ENCODE data around the gene ABITRAM.

Gene ABITRAM

DNA sequence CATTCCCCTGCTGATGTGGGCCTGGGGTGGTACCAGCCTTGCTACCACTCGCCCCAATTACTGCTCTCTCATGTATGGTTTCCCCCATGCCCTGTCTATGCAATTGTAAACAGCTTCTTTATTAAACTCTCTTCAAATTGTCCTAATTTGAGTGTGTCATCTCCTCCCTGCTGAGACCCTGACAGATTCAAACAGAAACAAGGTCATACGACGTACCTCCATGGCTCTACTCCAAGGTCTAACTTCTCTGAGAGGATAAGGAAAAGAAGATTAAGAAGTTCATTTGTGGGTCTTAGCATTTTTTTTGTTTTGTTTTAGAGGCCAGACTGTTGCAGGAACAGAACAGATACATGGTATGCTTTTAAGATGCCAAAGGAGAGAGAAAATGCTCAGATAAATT is 38.0 kb downstream of the ABITRAM start:
- TF ChIP-seq TAF1 (IDR thresholded peaks at IDR 0.05; ENCODE audit: borderline replicate concordance, low read depth, low read length) (no peak), POLR2A (IDR thresholded peaks at IDR 0.05; ENCODE audit: low read depth, low read length) (no peak), POLR2AphosphoS5 (IDR thresholded peaks at IDR 0.05; ENCODE audit: low read depth, low read length) (no peak)
- FAIRE-seq (no peak), DNase-seq (ENCODE audit: insufficient read length) (no peak)

GRCh38 chr9:108972626-108973209 is 38.5 kb downstream of the ABITRAM start:
- FAIRE-seq (no peak), DNase-seq (ENCODE audit: insufficient read length) (no peak)
- no peak for TF ChIP-seq TAF1 (IDR thresholded peaks at IDR 0.05; ENCODE audit: borderline replicate concordance, low read depth, low read length)
- no peak for TF ChIP-seq POLR2A (IDR thresholded peaks at IDR 0.05; ENCODE audit: low read depth, low read length)
- no peak for TF ChIP-seq POLR2AphosphoS5 (IDR thresholded peaks at IDR 0.05; ENCODE audit: low read depth, low read length)

DNA sequence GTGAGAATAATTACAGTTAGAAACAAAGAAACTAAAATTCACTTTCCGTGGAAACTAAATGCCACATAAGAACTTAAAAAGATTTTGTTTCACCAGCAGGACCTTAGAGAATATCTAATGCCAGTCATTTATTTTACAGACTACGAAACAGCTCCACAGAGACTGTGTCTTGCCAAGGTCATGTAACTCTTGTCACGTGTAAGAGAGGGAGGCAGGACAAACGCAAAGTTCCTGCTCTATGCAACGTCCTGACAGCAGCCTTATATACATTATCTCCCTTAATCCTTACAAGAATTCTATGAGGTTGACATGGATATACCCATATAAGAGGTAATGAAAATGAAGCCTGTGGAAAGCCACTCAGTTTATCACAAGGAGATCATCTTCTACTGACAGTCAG is 39.7 kb downstream of the ABITRAM start:
- DNase-seq (ENCODE audit: insufficient read length) (no peak), FAIRE-seq (no peak)
- TF ChIP-seq TAF1 (IDR thresholded peaks at IDR 0.05; ENCODE audit: borderline replicate concordance, low read depth, low read length), result no peak
- no peak for TF ChIP-seq POLR2AphosphoS5 (IDR thresholded peaks at IDR 0.05; ENCODE audit: low read depth, low read length)
- TF ChIP-seq POLR2A (IDR thresholded peaks at IDR 0.05; ENCODE audit: low read depth, low read length), result no peak

DNA sequence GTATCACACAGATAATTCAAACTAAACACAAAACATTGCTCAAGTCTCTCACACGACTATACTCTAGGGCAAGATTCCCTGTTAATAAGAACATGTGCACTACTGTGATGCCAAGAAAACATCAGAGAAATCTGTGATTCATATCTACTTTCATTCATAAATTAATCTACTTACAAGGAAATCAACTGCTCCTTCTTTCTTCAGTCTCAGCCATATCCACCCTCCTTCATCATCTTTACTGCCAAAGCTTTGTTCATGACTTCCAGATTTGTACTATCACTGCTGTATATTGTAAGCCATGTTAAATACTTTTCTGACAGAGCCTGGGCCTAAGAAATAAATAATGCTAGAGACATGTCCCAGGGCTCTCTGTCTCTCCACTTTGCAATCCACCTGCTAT is 44.0 kb downstream of the ABITRAM start:
- FAIRE-seq (no peak), DNase-seq (ENCODE audit: insufficient read length) (no peak)
- no peak for TF ChIP-seq POLR2AphosphoS5 (IDR thresholded peaks at IDR 0.05; ENCODE audit: low read depth, low read length)
- no peak for TF ChIP-seq TAF1 (IDR thresholded peaks at IDR 0.05; ENCODE audit: borderline replicate concordance, low read depth, low read length)
- TF ChIP-seq POLR2A (IDR thresholded peaks at IDR 0.05; ENCODE audit: low read depth, low read length), result no peak

GRCh38 chr9:108980893-108981292 is 46.7 kb downstream of the ABITRAM start:
- no peak for DNase-seq (ENCODE audit: insufficient read length)

GRCh38 chr9:108983885-108984284 is 49.7 kb downstream of the ABITRAM start:
- TF ChIP-seq POLR2A (IDR thresholded peaks at IDR 0.05; ENCODE audit: low read depth, low read length) (no peak), TAF1 (IDR thresholded peaks at IDR 0.05; ENCODE audit: borderline replicate concordance, low read depth, low read length) (no peak), POLR2AphosphoS5 (IDR thresholded peaks at IDR 0.05; ENCODE audit: low read depth, low read length) (no peak)
- no peak for FAIRE-seq
- DNase-seq (ENCODE audit: insufficient read length), result no peak

More at GRCh38 chr9:108980893-108981292, 46.7 kb downstream of the ABITRAM start:
- no peak for FAIRE-seq
- TF ChIP-seq POLR2AphosphoS5 (IDR thresholded peaks at IDR 0.05; ENCODE audit: low read depth, low read length) (no peak), POLR2A (IDR thresholded peaks at IDR 0.05; ENCODE audit: low read depth, low read length) (no peak), TAF1 (IDR thresholded peaks at IDR 0.05; ENCODE audit: borderline replicate concordance, low read depth, low read length) (no peak)
